ENCODE data around the gene MTMR4. TPM values are rescaled to one million over a fixed set of nuclear protein-coding genes. Genes with fewer than 3 reads are reported as not detected.

MTMR4 gene
- total and polyA plus RNA-seq, 2 experiments from 2014 or later, result 11.1 to 42.2 TPM

DNA sequence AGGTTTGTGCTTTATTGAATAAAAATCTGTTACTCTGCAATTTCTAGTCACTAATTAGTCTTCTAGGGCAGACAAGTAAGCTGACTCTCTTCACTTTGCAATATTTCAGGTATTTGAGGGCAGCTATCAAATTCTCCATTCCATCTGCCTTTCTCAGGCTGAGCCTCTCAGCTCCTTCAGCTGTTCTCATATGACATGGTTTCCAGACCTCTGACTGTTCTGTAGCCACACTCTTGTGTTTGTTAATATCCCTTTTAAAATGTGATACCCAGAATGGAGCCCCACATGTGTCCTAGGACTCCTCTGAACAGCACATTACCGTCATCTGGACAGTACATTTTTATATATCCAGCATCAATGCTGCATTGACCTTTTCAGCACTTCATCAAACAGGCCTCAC, 46.1 kb upstream of the MTMR4 start:
- no peaks in the 10 kb centered on the region for H3K9me3 Mint-ChIP-seq
- H3K4me1 Mint-ChIP-seq, result peaks cover 15% of the 10 kb centered on the region
- H3K4me3 ChIP-seq, result no peak overlapping the region
- no peak overlapping the region for H3K4me3 Mint-ChIP-seq
- H3K36me3 Mint-ChIP-seq (ENCODE audit: low read depth), result no peaks in the 10 kb centered on the region
- H3K27me3 Mint-ChIP-seq (ENCODE audit: insufficient read depth, low read depth, poor library complexity), result peaks cover 2% of the 10 kb centered on the region
- no peaks in the 10 kb centered on the region for H3K9me2 ChIP-seq (ENCODE audit: insufficient read depth)
- ATAC-seq, result no peak
- no peaks in the 10 kb centered on the region for H4K20me1 ChIP-seq (replicated peaks; ENCODE audit: insufficient read depth)
- no peaks in the 10 kb centered on the region for H3K36me3 ChIP-seq (ENCODE audit: insufficient read depth)
- DNase-seq (ENCODE audit: low spot score), result no peak
- H3K27ac Mint-ChIP-seq, result no peak overlapping the region
- H3F3A ChIP-seq (replicated peaks; ENCODE audit: low read depth), result no peaks in the 10 kb centered on the region
- H3K27me3 ChIP-seq (ENCODE audit: insufficient read depth), result no peaks in the 10 kb centered on the region
- no peaks in the 10 kb centered on the region for H3K79me2 ChIP-seq (replicated peaks; ENCODE audit: insufficient read depth)
- H3K27ac ChIP-seq (ENCODE audit: low read depth), result no peak overlapping the region
- TF ChIP-seq, protein P1, sequence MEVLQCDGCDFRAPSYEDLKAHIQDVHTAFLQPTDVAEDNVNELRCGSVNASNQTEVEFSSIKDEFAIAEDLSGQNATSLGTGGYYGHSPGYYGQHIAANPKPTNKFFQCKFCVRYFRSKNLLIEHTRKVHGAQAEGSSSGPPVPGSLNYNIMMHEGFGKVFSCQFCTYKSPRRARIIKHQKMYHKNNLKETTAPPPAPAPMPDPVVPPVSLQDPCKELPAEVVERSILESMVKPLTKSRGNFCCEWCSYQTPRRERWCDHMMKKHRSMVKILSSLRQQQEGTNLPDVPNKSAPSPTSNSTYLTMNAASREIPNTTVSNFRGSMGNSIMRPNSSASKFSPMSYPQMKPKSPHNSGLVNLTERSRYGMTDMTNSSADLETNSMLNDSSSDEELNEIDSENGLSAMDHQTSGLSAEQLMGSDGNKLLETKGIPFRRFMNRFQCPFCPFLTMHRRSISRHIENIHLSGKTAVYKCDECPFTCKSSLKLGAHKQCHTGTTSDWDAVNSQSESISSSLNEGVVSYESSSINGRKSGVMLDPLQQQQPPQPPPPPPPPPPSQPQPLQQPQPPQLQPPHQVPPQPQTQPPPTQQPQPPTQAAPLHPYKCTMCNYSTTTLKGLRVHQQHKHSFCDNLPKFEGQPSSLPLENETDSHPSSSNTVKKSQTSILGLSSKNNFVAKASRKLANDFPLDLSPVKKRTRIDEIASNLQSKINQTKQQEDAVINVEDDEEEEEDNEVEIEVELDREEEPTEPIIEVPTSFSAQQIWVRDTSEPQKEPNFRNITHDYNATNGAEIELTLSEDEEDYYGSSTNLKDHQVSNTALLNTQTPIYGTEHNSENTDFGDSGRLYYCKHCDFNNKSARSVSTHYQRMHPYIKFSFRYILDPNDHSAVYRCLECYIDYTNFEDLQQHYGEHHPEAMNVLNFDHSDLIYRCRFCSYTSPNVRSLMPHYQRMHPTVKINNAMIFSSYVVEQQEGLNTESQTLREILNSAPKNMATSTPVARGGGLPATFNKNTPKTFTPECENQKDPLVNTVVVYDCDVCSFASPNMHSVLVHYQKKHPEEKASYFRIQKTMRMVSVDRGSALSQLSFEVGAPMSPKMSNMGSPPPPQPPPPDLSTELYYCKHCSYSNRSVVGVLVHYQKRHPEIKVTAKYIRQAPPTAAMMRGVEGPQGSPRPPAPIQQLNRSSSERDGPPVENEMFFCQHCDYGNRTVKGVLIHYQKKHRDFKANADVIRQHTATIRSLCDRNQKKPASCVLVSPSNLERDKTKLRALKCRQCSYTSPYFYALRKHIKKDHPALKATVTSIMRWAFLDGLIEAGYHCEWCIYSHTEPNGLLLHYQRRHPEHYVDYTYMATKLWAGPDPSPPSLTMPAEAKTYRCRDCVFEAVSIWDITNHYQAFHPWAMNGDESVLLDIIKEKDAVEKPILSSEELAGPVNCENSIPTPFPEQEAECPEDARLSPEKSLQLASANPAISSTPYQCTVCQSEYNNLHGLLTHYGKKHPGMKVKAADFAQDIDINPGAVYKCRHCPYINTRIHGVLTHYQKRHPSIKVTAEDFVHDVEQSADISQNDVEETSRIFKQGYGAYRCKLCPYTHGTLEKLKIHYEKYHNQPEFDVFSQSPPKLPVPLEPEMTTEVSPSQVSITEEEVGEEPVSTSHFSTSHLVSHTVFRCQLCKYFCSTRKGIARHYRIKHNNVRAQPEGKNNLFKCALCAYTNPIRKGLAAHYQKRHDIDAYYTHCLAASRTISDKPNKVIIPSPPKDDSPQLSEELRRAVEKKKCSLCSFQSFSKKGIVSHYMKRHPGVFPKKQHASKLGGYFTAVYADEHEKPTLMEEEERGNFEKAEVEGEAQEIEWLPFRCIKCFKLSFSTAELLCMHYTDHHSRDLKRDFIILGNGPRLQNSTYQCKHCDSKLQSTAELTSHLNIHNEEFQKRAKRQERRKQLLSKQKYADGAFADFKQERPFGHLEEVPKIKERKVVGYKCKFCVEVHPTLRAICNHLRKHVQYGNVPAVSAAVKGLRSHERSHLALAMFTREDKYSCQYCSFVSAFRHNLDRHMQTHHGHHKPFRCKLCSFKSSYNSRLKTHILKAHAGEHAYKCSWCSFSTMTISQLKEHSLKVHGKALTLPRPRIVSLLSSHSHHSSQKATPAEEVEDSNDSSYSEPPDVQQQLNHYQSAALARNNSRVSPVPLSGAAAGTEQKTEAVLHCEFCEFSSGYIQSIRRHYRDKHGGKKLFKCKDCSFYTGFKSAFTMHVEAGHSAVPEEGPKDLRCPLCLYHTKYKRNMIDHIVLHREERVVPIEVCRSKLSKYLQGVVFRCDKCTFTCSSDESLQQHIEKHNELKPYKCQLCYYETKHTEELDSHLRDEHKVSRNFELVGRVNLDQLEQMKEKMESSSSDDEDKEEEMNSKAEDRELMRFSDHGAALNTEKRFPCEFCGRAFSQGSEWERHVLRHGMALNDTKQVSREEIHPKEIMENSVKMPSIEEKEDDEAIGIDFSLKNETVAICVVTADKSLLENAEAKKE (CRISPR knock-in tag; IDR thresholded peaks at IDR 0.05), result no peak
- TF ChIP-seq STAT1 (IDR thresholded peaks at IDR 0.05; ENCODE audit: unreplicated experiment) (no peak), ZNF114 (CRISPR knock-in tag; IDR thresholded peaks at IDR 0.05) (no peak), NANOG (IDR thresholded peaks at IDR 0.05; ENCODE audit: borderline replicate concordance) (no peak), EZH2 (IDR thresholded peaks at IDR 0.05; ENCODE audit: low read depth, unreplicated experiment) (no peak), EZH2phosphoT487 (IDR thresholded peaks at IDR 0.05; ENCODE audit: unreplicated experiment) (no peak), JUNB (IDR thresholded peaks at IDR 0.05; ENCODE audit: unreplicated experiment) (no peak), CREB1 (CRISPR knock-in tag; IDR thresholded peaks at IDR 0.05; ENCODE audit: low read depth) (no peak), POLR2AphosphoS5 (IDR thresholded peaks at IDR 0.05; ENCODE audit: low read depth) (no peak), ZNF331 (CRISPR knock-in tag; IDR thresholded peaks at IDR 0.05; ENCODE audit: low read depth) (no peak)
- TF ChIP-seq, protein P2, sequence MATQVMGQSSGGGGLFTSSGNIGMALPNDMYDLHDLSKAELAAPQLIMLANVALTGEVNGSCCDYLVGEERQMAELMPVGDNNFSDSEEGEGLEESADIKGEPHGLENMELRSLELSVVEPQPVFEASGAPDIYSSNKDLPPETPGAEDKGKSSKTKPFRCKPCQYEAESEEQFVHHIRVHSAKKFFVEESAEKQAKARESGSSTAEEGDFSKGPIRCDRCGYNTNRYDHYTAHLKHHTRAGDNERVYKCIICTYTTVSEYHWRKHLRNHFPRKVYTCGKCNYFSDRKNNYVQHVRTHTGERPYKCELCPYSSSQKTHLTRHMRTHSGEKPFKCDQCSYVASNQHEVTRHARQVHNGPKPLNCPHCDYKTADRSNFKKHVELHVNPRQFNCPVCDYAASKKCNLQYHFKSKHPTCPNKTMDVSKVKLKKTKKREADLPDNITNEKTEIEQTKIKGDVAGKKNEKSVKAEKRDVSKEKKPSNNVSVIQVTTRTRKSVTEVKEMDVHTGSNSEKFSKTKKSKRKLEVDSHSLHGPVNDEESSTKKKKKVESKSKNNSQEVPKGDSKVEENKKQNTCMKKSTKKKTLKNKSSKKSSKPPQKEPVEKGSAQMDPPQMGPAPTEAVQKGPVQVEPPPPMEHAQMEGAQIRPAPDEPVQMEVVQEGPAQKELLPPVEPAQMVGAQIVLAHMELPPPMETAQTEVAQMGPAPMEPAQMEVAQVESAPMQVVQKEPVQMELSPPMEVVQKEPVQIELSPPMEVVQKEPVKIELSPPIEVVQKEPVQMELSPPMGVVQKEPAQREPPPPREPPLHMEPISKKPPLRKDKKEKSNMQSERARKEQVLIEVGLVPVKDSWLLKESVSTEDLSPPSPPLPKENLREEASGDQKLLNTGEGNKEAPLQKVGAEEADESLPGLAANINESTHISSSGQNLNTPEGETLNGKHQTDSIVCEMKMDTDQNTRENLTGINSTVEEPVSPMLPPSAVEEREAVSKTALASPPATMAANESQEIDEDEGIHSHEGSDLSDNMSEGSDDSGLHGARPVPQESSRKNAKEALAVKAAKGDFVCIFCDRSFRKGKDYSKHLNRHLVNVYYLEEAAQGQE (IDR thresholded peaks at IDR 0.05; ENCODE audit: unreplicated experiment), result no peak
- TF ChIP-seq, protein P3, sequence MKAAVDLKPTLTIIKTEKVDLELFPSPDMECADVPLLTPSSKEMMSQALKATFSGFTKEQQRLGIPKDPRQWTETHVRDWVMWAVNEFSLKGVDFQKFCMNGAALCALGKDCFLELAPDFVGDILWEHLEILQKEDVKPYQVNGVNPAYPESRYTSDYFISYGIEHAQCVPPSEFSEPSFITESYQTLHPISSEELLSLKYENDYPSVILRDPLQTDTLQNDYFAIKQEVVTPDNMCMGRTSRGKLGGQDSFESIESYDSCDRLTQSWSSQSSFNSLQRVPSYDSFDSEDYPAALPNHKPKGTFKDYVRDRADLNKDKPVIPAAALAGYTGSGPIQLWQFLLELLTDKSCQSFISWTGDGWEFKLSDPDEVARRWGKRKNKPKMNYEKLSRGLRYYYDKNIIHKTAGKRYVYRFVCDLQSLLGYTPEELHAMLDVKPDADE (IDR thresholded peaks at IDR 0.05), result no peak
- TF ChIP-seq, protein P4, sequence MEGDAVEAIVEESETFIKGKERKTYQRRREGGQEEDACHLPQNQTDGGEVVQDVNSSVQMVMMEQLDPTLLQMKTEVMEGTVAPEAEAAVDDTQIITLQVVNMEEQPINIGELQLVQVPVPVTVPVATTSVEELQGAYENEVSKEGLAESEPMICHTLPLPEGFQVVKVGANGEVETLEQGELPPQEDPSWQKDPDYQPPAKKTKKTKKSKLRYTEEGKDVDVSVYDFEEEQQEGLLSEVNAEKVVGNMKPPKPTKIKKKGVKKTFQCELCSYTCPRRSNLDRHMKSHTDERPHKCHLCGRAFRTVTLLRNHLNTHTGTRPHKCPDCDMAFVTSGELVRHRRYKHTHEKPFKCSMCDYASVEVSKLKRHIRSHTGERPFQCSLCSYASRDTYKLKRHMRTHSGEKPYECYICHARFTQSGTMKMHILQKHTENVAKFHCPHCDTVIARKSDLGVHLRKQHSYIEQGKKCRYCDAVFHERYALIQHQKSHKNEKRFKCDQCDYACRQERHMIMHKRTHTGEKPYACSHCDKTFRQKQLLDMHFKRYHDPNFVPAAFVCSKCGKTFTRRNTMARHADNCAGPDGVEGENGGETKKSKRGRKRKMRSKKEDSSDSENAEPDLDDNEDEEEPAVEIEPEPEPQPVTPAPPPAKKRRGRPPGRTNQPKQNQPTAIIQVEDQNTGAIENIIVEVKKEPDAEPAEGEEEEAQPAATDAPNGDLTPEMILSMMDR (conservative IDR thresholded peaks at IDR 0.05; ENCODE audit: low read depth in 2 of 2), result no peak
- H3K4me1 ChIP-seq (ENCODE audit: insufficient read depth), result peaks cover 9% of the 10 kb centered on the region; the same call in 1 of the 2 replicates
- no peak overlapping the region for H2AFZ ChIP-seq
- no peak overlapping the region for H3K4me2 ChIP-seq

Measured in GM23338 (cell line).